OCI-LY3 (cell line): ENCODE results near the gene GPC3.

Experiments
- EZH2phosphoT487 ChIP-seq: fragments of 200-600 bp; shearing (Covaris generic); IDR thresholded peaks from 2 replicates; pipeline ENCODE4 v1.6.1; 2018; ENCODE audit warnings: antibody characterized with exemption, mixed run types, low read depth
- TF ChIP-seq, protein P1 (sequence below): fragments of 200-600, 300-600 bp; sonication (generic); IDR thresholded peaks from 2 replicates; pipeline ENCODE4 v1.5.1; 2014; ENCODE audit warnings: antibody characterized with exemption, low read length, low read depth

DNA sequence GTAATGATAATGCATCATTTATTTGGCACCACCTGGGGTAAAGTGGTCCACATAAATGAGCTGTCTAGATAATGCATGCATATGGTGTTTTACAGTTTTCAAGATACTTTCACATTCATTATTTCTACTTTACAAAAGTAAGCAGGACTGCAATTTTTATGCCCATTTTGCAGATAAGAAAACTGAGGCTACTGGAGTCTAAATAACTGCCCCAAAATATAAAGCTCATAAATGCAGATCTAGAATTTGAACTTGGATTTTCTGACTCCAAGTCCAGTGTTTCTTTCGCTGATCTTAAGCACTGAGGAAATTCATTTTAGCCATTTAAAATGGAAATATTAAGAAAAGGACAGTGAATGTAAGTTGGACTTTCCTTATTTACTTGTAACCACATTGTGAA, 36.5 kb downstream of the GPC3 start:
- TF ChIP-seq, protein P1, sequence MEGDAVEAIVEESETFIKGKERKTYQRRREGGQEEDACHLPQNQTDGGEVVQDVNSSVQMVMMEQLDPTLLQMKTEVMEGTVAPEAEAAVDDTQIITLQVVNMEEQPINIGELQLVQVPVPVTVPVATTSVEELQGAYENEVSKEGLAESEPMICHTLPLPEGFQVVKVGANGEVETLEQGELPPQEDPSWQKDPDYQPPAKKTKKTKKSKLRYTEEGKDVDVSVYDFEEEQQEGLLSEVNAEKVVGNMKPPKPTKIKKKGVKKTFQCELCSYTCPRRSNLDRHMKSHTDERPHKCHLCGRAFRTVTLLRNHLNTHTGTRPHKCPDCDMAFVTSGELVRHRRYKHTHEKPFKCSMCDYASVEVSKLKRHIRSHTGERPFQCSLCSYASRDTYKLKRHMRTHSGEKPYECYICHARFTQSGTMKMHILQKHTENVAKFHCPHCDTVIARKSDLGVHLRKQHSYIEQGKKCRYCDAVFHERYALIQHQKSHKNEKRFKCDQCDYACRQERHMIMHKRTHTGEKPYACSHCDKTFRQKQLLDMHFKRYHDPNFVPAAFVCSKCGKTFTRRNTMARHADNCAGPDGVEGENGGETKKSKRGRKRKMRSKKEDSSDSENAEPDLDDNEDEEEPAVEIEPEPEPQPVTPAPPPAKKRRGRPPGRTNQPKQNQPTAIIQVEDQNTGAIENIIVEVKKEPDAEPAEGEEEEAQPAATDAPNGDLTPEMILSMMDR = no peak
- no peak for TF ChIP-seq EZH2phosphoT487
